H9 (cell line): ENCODE measurements around the gene PIP5KL1. TPM values are rescaled to one million over a fixed set of nuclear protein-coding genes. Genes with fewer than 3 reads are reported as not detected.

ENCODE experiments used
- DNase-seq: peaks from one replicate; pipeline ENCODE4 v3.0.0-alpha.2; 2017
- H2AFZ ChIP-seq: one replicate; pipeline ENCODE4 v1.6.1; 2013; ENCODE audit warnings: mild to moderate bottlenecking, low read length, control low read depth, moderate library complexity
- H2AK5ac ChIP-seq: 2 replicates; pipeline ENCODE4 v1.6.1; 2013; ENCODE audit warnings: low read length, control low read depth, mixed read lengths; ENCODE audit not compliant: insufficient read length
- H2BK120ac ChIP-seq: one replicate; pipeline ENCODE4 v1.6.1; 2013; ENCODE audit warnings: low read depth, mild to moderate bottlenecking, low read length, control low read depth, inconsistent platforms; ENCODE audit not compliant: poor library complexity, severe bottlenecking
- H2BK12ac ChIP-seq: 2 replicates; pipeline ENCODE4 v1.6.1; 2013; ENCODE audit warnings: low read length, control low read depth, mixed read lengths, low read depth; ENCODE audit not compliant: insufficient read length
- H2BK15ac ChIP-seq: 2 replicates; pipeline ENCODE4 v1.6.1; 2013; ENCODE audit warnings: low read depth, low read length, control low read depth
- H2BK20ac ChIP-seq: one replicate; pipeline ENCODE4 v1.6.1; 2013; ENCODE audit warnings: low read depth, mild to moderate bottlenecking, low read length, control low read depth, inconsistent platforms; ENCODE audit not compliant: poor library complexity, severe bottlenecking
- H2BK5ac ChIP-seq: 2 replicates; pipeline ENCODE4 v1.6.1; 2013; ENCODE audit warnings: low read length, control low read depth, mixed read lengths; ENCODE audit not compliant: insufficient read length
- H3K14ac ChIP-seq: 2 replicates; pipeline ENCODE4 v1.6.1; 2013; ENCODE audit warnings: low read length, control low read depth; ENCODE audit not compliant: insufficient read depth
- H3K18ac ChIP-seq: 2 replicates; pipeline ENCODE4 v1.6.1; 2013; ENCODE audit warnings: low read depth, mild to moderate bottlenecking, mixed read lengths, low read length, control low read depth; ENCODE audit not compliant: insufficient read length
- H3K23ac ChIP-seq: 2 replicates; pipeline ENCODE4 v1.6.1; 2013; ENCODE audit warnings: low read length, control low read depth, mixed read lengths, low read depth; ENCODE audit not compliant: insufficient read length
- H3K23me2 ChIP-seq: 2 replicates; pipeline ENCODE4 v1.6.1; 2013; ENCODE audit warnings: low read depth, mild to moderate bottlenecking, mixed read lengths, low read length, control low read depth; ENCODE audit not compliant: insufficient read length, poor library complexity, severe bottlenecking
- H3K27ac ChIP-seq: 2 replicates; pipeline ENCODE4 v1.5.1; 2013; ENCODE audit warnings: low read length, control low read depth, mixed read lengths, low read depth; ENCODE audit not compliant: insufficient read length
- H3K27me3 ChIP-seq: 2 replicates; pipeline ENCODE4 v1.6.1; 2013; ENCODE audit warnings: low read length, control low read depth, inconsistent platforms; ENCODE audit not compliant: insufficient read depth
- H3K4ac ChIP-seq: 2 replicates; pipeline ENCODE4 v1.6.1; 2013; ENCODE audit warnings: low read depth, mild to moderate bottlenecking, control low read depth, inconsistent platforms, low read length, moderate library complexity
- H3K4me1 ChIP-seq: 2 replicates; pipeline ENCODE4 v1.6.1; 2013; ENCODE audit warnings: low read length, control low read depth, inconsistent platforms; ENCODE audit not compliant: insufficient read depth
- H3K4me2 ChIP-seq: 2 replicates; pipeline ENCODE4 v1.6.1; 2013; ENCODE audit warnings: low read length, control low read depth, mixed read lengths; ENCODE audit not compliant: insufficient read length, insufficient read depth
- H3K56ac ChIP-seq: 2 replicates; pipeline ENCODE4 v1.6.1; 2013; ENCODE audit warnings: low read depth, mild to moderate bottlenecking, mixed read lengths, low read length, control low read depth; ENCODE audit not compliant: insufficient read length
- H3K79me1 ChIP-seq: 2 replicates; pipeline ENCODE4 v1.6.1; 2013; ENCODE audit warnings: low read depth, mild to moderate bottlenecking, moderate library complexity, low read length, control low read depth, inconsistent platforms; ENCODE audit not compliant: insufficient read depth, poor library complexity, severe bottlenecking
- H3K79me2 ChIP-seq: 2 replicates; pipeline ENCODE4 v1.6.1; 2013; ENCODE audit warnings: low read length, control low read depth, inconsistent platforms; ENCODE audit not compliant: insufficient read depth
- H3K9ac ChIP-seq: 2 replicates; pipeline ENCODE4 v1.6.1; 2013; ENCODE audit warnings: low read length, control low read depth, mixed read lengths; ENCODE audit not compliant: insufficient read length; ENCODE audit errors: extremely low read depth
- H3K9me3 ChIP-seq: one replicate; pipeline ENCODE4 v1.6.1; 2013; ENCODE audit warnings: low read depth, low read length, inconsistent platforms; ENCODE audit not compliant: control insufficient read depth
- H3T11ph ChIP-seq: one replicate; pipeline ENCODE4 v1.6.1; 2013; ENCODE audit warnings: mild to moderate bottlenecking, low read length, control low read depth, inconsistent platforms
- H4K20me1 ChIP-seq: one replicate; pipeline ENCODE4 v1.6.1; 2013; ENCODE audit not compliant: control insufficient read depth, insufficient read length, insufficient read depth
- H4K5ac ChIP-seq: 2 replicates; pipeline ENCODE4 v1.6.1; 2013; ENCODE audit warnings: low read depth, mild to moderate bottlenecking, mixed read lengths, low read length, control low read depth; ENCODE audit not compliant: insufficient read length
- H4K8ac ChIP-seq: replicated peaks from 2 replicates; pipeline ENCODE4 v1.6.1; 2013; ENCODE audit warnings: low read length, control low read depth, mixed read lengths, low read depth; ENCODE audit not compliant: insufficient read length
- H4K91ac ChIP-seq: 2 replicates; pipeline ENCODE4 v1.6.1; 2013; ENCODE audit warnings: low read depth, mild to moderate bottlenecking, moderate library complexity, mixed read lengths, low read length, control low read depth; ENCODE audit not compliant: insufficient read length
- H3K27ac Mint-ChIP-seq, 3 experiments: 2 replicates in 2 of 3; 3 replicates in 1 of 3; pipeline ENCODE4 v1.8.0; 2020 to 2021; ENCODE audit warnings: mixed read lengths in 3 of 3, mild to moderate bottlenecking in 1 of 3, moderate library complexity in 1 of 3
- H3K27me3 Mint-ChIP-seq: 2 replicates; pipeline ENCODE4 v1.8.0; 2021; ENCODE audit warnings: low read depth, mild to moderate bottlenecking, moderate library complexity, mixed read lengths
- H3K36me3 Mint-ChIP-seq, 3 experiments: 2 replicates in 2 of 3; 3 replicates in 1 of 3; pipeline ENCODE4 v1.8.0; 2020 to 2021; ENCODE audit warnings: low read depth in 3 of 3, mixed read lengths in 3 of 3; ENCODE audit not compliant: insufficient read depth in 1 of 3
- H3K4me1 Mint-ChIP-seq, 2 experiments: 2 replicates each; pipeline ENCODE4 v1.8.0; 2020; ENCODE audit warnings: mixed read lengths in 2 of 2
- H3K4me3 Mint-ChIP-seq, 2 experiments: 2 replicates in 1 of 2; 3 replicates in 1 of 2; pipeline ENCODE4 v1.8.0; 2020 to 2021; ENCODE audit warnings: mild to moderate bottlenecking in 2 of 2, mixed read lengths in 2 of 2, moderate library complexity in 1 of 2
- H3K9me3 Mint-ChIP-seq, 2 experiments: 2 replicates in 1 of 2; 3 replicates in 1 of 2; pipeline ENCODE4 v1.8.0; 2020; ENCODE audit warnings: mild to moderate bottlenecking in 2 of 2, mixed read lengths in 2 of 2, moderate library complexity in 1 of 2
- CTCF ChIP-seq: fragments of 200-600 bp; sonication (generic); conservative IDR thresholded peaks from 3 replicates; pipeline ENCODE4 v1.8.0; 2021; ENCODE audit warnings: antibody characterized with exemption, mild to moderate bottlenecking
- WGBS: extraction: QIAGEN DNeasy Blood & Tissue Kit; methylation state at CpG from one replicate; pipeline ENCODE4 v1.1.7; 2013; ENCODE audit warnings: missing lambda C conversion rate, low lambda C conversion rate, mixed read lengths; ENCODE audit not compliant: insufficient read length; ENCODE audit errors: extremely low coverage; 5-methylcytosine and 5-hydroxymethylcytosine counted together
- total RNA-seq: library from RNA; stranded (reverse); gene quantifications from 2 replicates; pipeline ENCODE4 v1.2.1, GENCODE V29; 2021

The PIP5KL1 gene
- total RNA-seq, 1 experiment from 2014 or later, result 11.6 TPM

- Histone ChIP-seq H3K23me2 (peaks cover 4% of the 10 kb centered on the region), H3K18ac (no peak overlapping the region), H2BK120ac (no peak overlapping the region), H3K23ac (no peak overlapping the region), H4K91ac (no peak overlapping the region), H2BK12ac (no peak overlapping the region), H2AFZ (no peak overlapping the region), H3K27ac (no peak overlapping the region), H3K9ac (no peak overlapping the region), H2AK5ac (no peak overlapping the region), H4K8ac (no peak overlapping the region), H3K56ac (no peak overlapping the region), H2BK15ac (no peak overlapping the region), H3K9me3 (no peaks in the 10 kb centered on the region), H2BK20ac (no peak overlapping the region), H3T11ph (no peak overlapping the region), H3K79me2 (no peaks in the 10 kb centered on the region), H3K4me2 (no peak overlapping the region), H3K14ac (no peak overlapping the region), H3K27me3 (no peaks in the 10 kb centered on the region), H3K4me1 (no peaks in the 10 kb centered on the region), H4K5ac (no peak overlapping the region), H4K20me1 (no peaks in the 10 kb centered on the region), H3K4ac (no peak overlapping the region), H3K79me1 (peaks cover 2% of the 10 kb centered on the region), H2BK5ac (no peak overlapping the region)
- no CpG with 5 or more reads among the region's 3 CpGs for WGBS
- TF ChIP-seq CTCF, result no peak
- Mint-ChIP-seq H3K4me1 (peaks cover 16 to 43% of the 10 kb centered on the region in 2 experiments), H3K4me3 (no peak overlapping the region), H3K36me3 (peaks cover 10 to 40% (median 36%) of the 10 kb centered on the region in 3 experiments; a peak in 6 of 7 replicates), H3K27me3 (peaks cover 2% of the 10 kb centered on the region; the same call in 1 of the 2 replicates), H3K27ac (peak overlapping the region in 2 of 3 experiments; percentile 37 to 77; a peak in 1 of 7 replicates), H3K9me3 (no peaks in the 10 kb centered on the region)
- DNase-seq, result no peak
Observed at GRCh38 chr9:127941961-127942215, 11.3 kb upstream of the PIP5KL1 start.
